Measurements from ENCODE around the gene HMGN2. TPM values are rescaled to one million over a fixed set of nuclear protein-coding genes. Genes with fewer than 3 reads are reported as not detected.

HMGN2 gene
- total and polyA plus RNA-seq, 2 of the 13 experiments (the other 11 are each of a cell fraction or from before 2014, with no cell fraction given): 63.4 to 343 TPM

DNA sequence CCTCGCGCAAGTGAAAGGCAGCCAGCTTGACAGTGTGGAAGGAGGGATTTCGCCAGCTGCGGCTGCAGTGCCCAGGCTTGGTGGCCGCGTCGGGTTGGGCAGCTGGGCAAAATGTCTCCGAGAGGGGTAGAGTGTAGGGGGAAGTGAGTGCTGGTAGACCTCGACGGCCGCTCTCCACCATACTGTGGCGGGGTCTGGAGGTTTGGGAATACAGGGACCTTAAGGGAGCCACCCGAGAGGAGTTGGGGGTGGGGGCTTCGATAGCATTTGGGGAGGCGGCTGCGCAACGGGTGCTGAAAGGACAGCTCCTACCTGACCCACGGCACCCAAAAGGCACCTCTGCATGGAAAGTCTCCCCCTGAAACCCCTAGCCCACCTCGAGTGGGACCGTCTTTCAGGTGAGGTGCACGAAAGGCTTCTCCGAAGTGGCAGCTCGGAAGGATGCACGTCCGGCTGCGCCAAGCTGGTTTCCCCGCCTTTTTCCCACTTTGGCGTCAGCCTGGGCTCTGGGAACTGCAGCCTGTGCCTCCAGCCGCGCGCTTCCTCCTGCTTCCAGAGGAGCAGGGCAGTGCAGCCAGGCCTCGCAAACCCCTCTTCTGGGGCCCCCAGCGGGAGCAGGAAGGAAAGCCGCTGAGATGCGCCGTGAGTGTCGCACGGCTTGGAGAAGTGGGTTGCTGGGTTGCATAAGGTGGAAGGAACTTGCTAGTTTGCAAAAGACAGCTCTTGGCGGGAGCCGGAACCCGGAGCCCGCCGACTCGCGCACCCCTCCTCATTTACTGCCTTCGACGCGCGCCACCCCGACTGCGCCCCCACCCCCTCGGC is 531 bp upstream of the HMGN2 start (continued):
- TF ChIP-seq, protein P1, sequence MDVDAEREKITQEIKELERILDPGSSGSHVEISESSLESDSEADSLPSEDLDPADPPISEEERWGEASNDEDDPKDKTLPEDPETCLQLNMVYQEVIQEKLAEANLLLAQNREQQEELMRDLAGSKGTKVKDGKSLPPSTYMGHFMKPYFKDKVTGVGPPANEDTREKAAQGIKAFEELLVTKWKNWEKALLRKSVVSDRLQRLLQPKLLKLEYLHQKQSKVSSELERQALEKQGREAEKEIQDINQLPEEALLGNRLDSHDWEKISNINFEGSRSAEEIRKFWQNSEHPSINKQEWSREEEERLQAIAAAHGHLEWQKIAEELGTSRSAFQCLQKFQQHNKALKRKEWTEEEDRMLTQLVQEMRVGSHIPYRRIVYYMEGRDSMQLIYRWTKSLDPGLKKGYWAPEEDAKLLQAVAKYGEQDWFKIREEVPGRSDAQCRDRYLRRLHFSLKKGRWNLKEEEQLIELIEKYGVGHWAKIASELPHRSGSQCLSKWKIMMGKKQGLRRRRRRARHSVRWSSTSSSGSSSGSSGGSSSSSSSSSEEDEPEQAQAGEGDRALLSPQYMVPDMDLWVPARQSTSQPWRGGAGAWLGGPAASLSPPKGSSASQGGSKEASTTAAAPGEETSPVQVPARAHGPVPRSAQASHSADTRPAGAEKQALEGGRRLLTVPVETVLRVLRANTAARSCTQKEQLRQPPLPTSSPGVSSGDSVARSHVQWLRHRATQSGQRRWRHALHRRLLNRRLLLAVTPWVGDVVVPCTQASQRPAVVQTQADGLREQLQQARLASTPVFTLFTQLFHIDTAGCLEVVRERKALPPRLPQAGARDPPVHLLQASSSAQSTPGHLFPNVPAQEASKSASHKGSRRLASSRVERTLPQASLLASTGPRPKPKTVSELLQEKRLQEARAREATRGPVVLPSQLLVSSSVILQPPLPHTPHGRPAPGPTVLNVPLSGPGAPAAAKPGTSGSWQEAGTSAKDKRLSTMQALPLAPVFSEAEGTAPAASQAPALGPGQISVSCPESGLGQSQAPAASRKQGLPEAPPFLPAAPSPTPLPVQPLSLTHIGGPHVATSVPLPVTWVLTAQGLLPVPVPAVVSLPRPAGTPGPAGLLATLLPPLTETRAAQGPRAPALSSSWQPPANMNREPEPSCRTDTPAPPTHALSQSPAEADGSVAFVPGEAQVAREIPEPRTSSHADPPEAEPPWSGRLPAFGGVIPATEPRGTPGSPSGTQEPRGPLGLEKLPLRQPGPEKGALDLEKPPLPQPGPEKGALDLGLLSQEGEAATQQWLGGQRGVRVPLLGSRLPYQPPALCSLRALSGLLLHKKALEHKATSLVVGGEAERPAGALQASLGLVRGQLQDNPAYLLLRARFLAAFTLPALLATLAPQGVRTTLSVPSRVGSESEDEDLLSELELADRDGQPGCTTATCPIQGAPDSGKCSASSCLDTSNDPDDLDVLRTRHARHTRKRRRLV (CRISPR knock-in tag; IDR thresholded peaks at IDR 0.05): no peak
- TF ChIP-seq ZNF20 (CRISPR knock-in tag; IDR thresholded peaks at IDR 0.05) (no peak), NFIC (IDR thresholded peaks at IDR 0.05; ENCODE audit: low read length) (no peak), RAD51 (IDR thresholded peaks at IDR 0.05; ENCODE audit: borderline replicate concordance) (no peak), ZNF296 (CRISPR knock-in tag; conservative IDR thresholded peaks at IDR 0.05) (no peak), CENPT (CRISPR knock-in tag; IDR thresholded peaks at IDR 0.05; ENCODE audit: low read depth) (no peak), ZNF557 (CRISPR knock-in tag; IDR thresholded peaks at IDR 0.05) (no peak), KDM1A (CRISPR knock-in tag; IDR thresholded peaks at IDR 0.05) (no peak), ZNF274 (CRISPR knock-in tag; IDR thresholded peaks at IDR 0.05) (no peak), ATF7 (IDR thresholded peaks at IDR 0.05) (no peak), ATF7 (CRISPR knock-in tag; IDR thresholded peaks at IDR 0.05) (no peak), ZNF670 (CRISPR knock-in tag; IDR thresholded peaks at IDR 0.05; ENCODE audit: borderline replicate concordance) (0 out of 2 replicates have a peak, but pooled peaks have one; percentile 8), ARID2 (CRISPR knock-in tag; IDR thresholded peaks at IDR 0.05; ENCODE audit: borderline replicate concordance) (no peak), EZH2 (conservative IDR thresholded peaks at IDR 0.05; ENCODE audit: low read depth, low read length) (no peak), TP53 (CRISPR knock-in tag; conservative IDR thresholded peaks at IDR 0.05) (no peak), HMG20B (CRISPR knock-in tag; conservative IDR thresholded peaks at IDR 0.05) (no peak), RFX5 (IDR thresholded peaks at IDR 0.05; ENCODE audit: low read depth, low read length) (no peak)
- TF ChIP-seq, protein P2, sequence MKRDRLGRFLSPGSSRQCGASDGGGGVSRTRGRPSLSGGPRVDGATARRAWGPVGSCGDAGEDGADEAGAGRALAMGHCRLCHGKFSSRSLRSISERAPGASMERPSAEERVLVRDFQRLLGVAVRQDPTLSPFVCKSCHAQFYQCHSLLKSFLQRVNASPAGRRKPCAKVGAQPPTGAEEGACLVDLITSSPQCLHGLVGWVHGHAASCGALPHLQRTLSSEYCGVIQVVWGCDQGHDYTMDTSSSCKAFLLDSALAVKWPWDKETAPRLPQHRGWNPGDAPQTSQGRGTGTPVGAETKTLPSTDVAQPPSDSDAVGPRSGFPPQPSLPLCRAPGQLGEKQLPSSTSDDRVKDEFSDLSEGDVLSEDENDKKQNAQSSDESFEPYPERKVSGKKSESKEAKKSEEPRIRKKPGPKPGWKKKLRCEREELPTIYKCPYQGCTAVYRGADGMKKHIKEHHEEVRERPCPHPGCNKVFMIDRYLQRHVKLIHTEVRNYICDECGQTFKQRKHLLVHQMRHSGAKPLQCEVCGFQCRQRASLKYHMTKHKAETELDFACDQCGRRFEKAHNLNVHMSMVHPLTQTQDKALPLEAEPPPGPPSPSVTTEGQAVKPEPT (CRISPR knock-in tag; IDR thresholded peaks at IDR 0.05; ENCODE audit: low read depth): no peak
- TF ChIP-seq, protein P3, sequence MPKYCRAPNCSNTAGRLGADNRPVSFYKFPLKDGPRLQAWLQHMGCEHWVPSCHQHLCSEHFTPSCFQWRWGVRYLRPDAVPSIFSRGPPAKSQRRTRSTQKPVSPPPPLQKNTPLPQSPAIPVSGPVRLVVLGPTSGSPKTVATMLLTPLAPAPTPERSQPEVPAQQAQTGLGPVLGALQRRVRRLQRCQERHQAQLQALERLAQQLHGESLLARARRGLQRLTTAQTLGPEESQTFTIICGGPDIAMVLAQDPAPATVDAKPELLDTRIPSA (CRISPR knock-in tag; IDR thresholded peaks at IDR 0.05; ENCODE audit: borderline replicate concordance): no peak

All from HepG2 (cell line).